Measurements from ENCODE around the gene TMEM129.

The TMEM129 gene

DNA sequence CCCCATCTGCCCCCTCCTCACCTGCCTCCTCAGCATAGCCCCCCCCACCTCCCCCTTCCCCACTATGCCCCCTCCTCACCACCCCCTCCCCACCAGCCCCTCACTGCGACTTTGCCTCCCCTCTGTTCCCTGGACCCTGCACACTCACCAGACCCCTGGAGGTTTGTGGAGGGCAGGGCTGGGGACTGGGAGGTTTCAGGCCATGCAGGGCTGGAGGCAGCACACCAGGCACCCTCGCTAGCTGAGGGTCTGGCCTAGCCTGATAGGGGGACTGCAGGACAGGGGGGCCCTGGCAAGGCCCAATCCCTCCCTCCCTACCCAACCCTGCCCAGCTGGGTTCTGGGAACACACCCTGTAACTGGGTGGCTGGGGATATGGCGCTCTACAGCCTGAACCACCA lies 28.2 kb upstream of the TMEM129 start:
- H3F3A ChIP-seq (ENCODE audit: control insufficient read depth, insufficient read depth), result peaks cover 14% of the 10 kb centered on the region
- TF ChIP-seq, protein P1, sequence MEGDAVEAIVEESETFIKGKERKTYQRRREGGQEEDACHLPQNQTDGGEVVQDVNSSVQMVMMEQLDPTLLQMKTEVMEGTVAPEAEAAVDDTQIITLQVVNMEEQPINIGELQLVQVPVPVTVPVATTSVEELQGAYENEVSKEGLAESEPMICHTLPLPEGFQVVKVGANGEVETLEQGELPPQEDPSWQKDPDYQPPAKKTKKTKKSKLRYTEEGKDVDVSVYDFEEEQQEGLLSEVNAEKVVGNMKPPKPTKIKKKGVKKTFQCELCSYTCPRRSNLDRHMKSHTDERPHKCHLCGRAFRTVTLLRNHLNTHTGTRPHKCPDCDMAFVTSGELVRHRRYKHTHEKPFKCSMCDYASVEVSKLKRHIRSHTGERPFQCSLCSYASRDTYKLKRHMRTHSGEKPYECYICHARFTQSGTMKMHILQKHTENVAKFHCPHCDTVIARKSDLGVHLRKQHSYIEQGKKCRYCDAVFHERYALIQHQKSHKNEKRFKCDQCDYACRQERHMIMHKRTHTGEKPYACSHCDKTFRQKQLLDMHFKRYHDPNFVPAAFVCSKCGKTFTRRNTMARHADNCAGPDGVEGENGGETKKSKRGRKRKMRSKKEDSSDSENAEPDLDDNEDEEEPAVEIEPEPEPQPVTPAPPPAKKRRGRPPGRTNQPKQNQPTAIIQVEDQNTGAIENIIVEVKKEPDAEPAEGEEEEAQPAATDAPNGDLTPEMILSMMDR (IDR thresholded peaks at IDR 0.05; ENCODE audit: low read depth, low read length, poor library complexity, severe bottlenecking), result no peak
- TF ChIP-seq EZH2phosphoT487 (IDR thresholded peaks at IDR 0.05; ENCODE audit: borderline replicate concordance, low read length), result no peak

DNA sequence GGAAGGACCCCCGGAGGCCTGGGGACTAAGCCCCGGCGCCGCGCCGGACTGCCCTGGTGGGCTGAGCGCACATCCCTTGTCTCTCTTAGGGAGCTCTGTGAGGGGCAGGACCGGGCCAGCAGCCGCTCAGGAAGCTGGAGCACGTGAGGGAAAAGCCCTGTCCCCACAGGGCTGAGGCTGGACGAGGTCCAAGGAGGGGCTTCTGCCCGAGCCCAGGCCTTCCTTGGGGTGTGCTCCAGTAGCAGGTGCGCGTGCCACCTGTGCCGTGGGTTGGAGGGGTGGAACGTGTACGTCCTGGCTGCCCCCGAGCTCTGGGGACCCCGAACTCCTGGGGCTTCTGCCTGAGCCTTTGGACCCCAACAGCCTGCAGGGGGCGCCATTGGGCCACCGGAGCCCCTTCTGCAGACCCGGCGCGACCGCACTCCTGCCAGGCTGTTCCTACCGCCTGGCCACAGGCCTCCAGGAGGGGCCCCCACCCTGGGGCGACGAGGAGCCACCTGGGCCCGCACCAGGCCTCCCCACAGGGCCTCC lies 27.4 kb upstream of the TMEM129 start:
- no peaks in the 10 kb centered on the region for H3K9me3 ChIP-seq (ENCODE audit: control insufficient read depth, insufficient read depth, low read length)

More for the DNA sequence above, 28.2 kb upstream of the TMEM129 start:
- H3K79me2 ChIP-seq (ENCODE audit: control insufficient read depth, low read length), result no peaks in the 10 kb centered on the region
- no peaks in the 10 kb centered on the region; the same call in 1 of the 2 replicates for H3K27me3 ChIP-seq (ENCODE audit: control insufficient read depth, low read length)
- H3K4me3 ChIP-seq (ENCODE audit: low read length), result no peak overlapping the region
- H3K27ac ChIP-seq (ENCODE audit: low read depth, low read length), result no peak overlapping the region
- no peak overlapping the region for H3K4me2 ChIP-seq (ENCODE audit: low read length)
- peaks cover 17% of the 10 kb centered on the region for H3K36me3 ChIP-seq (ENCODE audit: control insufficient read depth, low read length)
- no peaks in the 10 kb centered on the region for H4K20me1 ChIP-seq (ENCODE audit: control insufficient read depth, insufficient read depth, low read depth, low read length)
- no peaks in the 10 kb centered on the region for H3K9me2 ChIP-seq (replicated peaks; ENCODE audit: control insufficient read depth, low read length)
- H3K4me1 ChIP-seq (ENCODE audit: control insufficient read depth, low read length), result 0 out of 2 replicates have a peak, but pooled peaks cover 4% of the 10 kb centered on the region
- H3K9me3 ChIP-seq (ENCODE audit: control insufficient read depth, insufficient read depth, low read length), result no peaks in the 10 kb centered on the region

DNA sequence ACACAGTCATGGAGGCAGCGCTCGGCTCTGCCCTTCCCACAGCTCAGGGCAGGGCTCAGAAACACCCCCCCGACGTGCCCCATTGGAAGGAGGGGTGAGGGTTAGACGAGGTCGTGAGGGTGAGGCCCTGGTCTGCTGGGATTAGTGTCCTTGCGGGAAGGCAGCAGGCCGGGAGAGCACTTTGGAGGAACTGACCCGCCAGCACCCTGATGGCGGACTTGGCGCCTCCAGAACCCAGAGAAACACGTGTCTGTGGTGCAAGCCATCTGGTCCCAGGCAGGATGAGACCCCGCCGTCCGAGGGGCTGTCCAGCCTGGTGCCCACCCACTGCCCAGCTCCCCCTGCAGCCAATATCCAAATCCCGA lies 26.5 kb upstream of the TMEM129 start:
- Histone ChIP-seq H3K36me3 (ENCODE audit: control insufficient read depth, low read length) (peaks cover 27% of the 10 kb centered on the region), H4K20me1 (ENCODE audit: control insufficient read depth, insufficient read depth, low read depth, low read length) (no peaks in the 10 kb centered on the region), H3F3A (ENCODE audit: control insufficient read depth, insufficient read depth) (peaks cover 22% of the 10 kb centered on the region), H3K4me2 (ENCODE audit: low read length) (no peak overlapping the region), H3K27ac (ENCODE audit: low read depth, low read length) (no peak overlapping the region), H3K9me2 (replicated peaks; ENCODE audit: control insufficient read depth, low read length) (no peaks in the 10 kb centered on the region), H3K79me2 (ENCODE audit: control insufficient read depth, low read length) (no peaks in the 10 kb centered on the region), H3K4me3 (ENCODE audit: low read length) (no peak overlapping the region), H3K4me1 (ENCODE audit: control insufficient read depth, low read length) (0 out of 2 replicates have a peak, but pooled peaks cover 4% of the 10 kb centered on the region), H3K9me3 (ENCODE audit: control insufficient read depth, insufficient read depth, low read length) (no peaks in the 10 kb centered on the region), H3K27me3 (ENCODE audit: control insufficient read depth, low read length) (no peaks in the 10 kb centered on the region; the same call in 1 of the 2 replicates)
- TF ChIP-seq, protein P1 (IDR thresholded peaks at IDR 0.05; ENCODE audit: low read depth, low read length, poor library complexity, severe bottlenecking), result no peak
- no peak for TF ChIP-seq EZH2phosphoT487 (IDR thresholded peaks at IDR 0.05; ENCODE audit: borderline replicate concordance, low read length)

More for the DNA sequence above, 27.4 kb upstream of the TMEM129 start:
- Histone ChIP-seq H3K4me1 (ENCODE audit: control insufficient read depth, low read length) (0 out of 2 replicates have a peak, but pooled peaks cover 4% of the 10 kb centered on the region), H3K79me2 (ENCODE audit: control insufficient read depth, low read length) (no peaks in the 10 kb centered on the region), H3K4me2 (ENCODE audit: low read length) (peak overlapping the region; percentile 30), H4K20me1 (ENCODE audit: control insufficient read depth, insufficient read depth, low read depth, low read length) (no peaks in the 10 kb centered on the region), H3K4me3 (ENCODE audit: low read length) (no peak overlapping the region), H3F3A (ENCODE audit: control insufficient read depth, insufficient read depth) (peaks cover 22% of the 10 kb centered on the region), H3K27me3 (ENCODE audit: control insufficient read depth, low read length) (no peaks in the 10 kb centered on the region; the same call in 1 of the 2 replicates), H3K36me3 (ENCODE audit: control insufficient read depth, low read length) (peaks cover 25% of the 10 kb centered on the region), H3K9me2 (replicated peaks; ENCODE audit: control insufficient read depth, low read length) (no peaks in the 10 kb centered on the region), H3K27ac (ENCODE audit: low read depth, low read length) (no peak overlapping the region)
- no peak for TF ChIP-seq EZH2phosphoT487 (IDR thresholded peaks at IDR 0.05; ENCODE audit: borderline replicate concordance, low read length)
- TF ChIP-seq, protein P1 (IDR thresholded peaks at IDR 0.05; ENCODE audit: low read depth, low read length, poor library complexity, severe bottlenecking), result peak; percentile 92
